Endothelial cell of umbilical vein (primary cell): ENCODE results near the gene KIF25. TPM values are rescaled to one million over a fixed set of nuclear protein-coding genes. Genes with fewer than 3 reads are reported as not detected.

Experiments used
- BruUV-seq: library from RNA; stranded (reverse); fragments of 400-500 nt; replicated peaks from 2 replicates; lab custom pipeline; 2021; lab: Mats Ljungman, UMichigan
- CTCF ChIA-PET: fragments of 300-600, 350-600 bp; sonication (Branson Sonifier 250); formaldehyde crosslinking; loops from one replicate; lab custom pipeline; 2021; ENCODE audit warnings: antibody characterized with exemption, inconsistent platforms; lab: Charles Lee
- POLR2A ChIA-PET: fragments of 300-600, 350-600 bp; sonication (Branson Sonifier 250); formaldehyde crosslinking; loops from one replicate; lab custom pipeline; 2021; ENCODE audit warnings: antibody characterized with exemption, inconsistent platforms; lab: Charles Lee
- DNase-seq: peaks from one replicate; pipeline ENCODE4 v3.0.0-alpha.2; 2011; ENCODE audit warnings: low read depth, low spot score
- FAIRE-seq: peaks from 2 replicates; lab custom pipeline; 2011; peaks lifted over from hg19 to GRCh38; lab: Jason Lieb, UNC
- H2AFZ ChIP-seq: 2 replicates; pipeline ENCODE4 v1.6.0; 2012; ENCODE audit warnings: low read depth, low read length, control low read depth, inconsistent platforms
- H3K27ac ChIP-seq: 2 replicates; pipeline ENCODE4 v1.5.1; 2011; ENCODE audit warnings: low read depth, mild to moderate bottlenecking, control low read depth, low read length, moderate library complexity; ENCODE audit not compliant: insufficient read depth
- H3K27me3 ChIP-seq, 2 experiments: 2 replicates each; pipeline versions ENCODE4 v1.6.0 to v1.6.1; 2011; ENCODE audit warnings: low read length in 2 of 2, mixed read lengths in 1 of 2; ENCODE audit not compliant: control insufficient read depth in 2 of 2, insufficient read depth in 2 of 2
- H3K36me3 ChIP-seq, 2 experiments: 2 replicates in 1 of 2; 3 replicates in 1 of 2; pipeline ENCODE4 v1.5.1; 2011; ENCODE audit warnings: low read length in 2 of 2, mild to moderate bottlenecking in 1 of 2, moderate library complexity in 1 of 2; ENCODE audit not compliant: control insufficient read depth in 2 of 2, insufficient read depth in 2 of 2; ENCODE audit errors: extremely low read depth in 1 of 2
- H3K4me1 ChIP-seq: 3 replicates; pipeline ENCODE4 v1.5.1; 2011; ENCODE audit warnings: mild to moderate bottlenecking, low read length; ENCODE audit not compliant: control insufficient read depth, insufficient read depth; ENCODE audit errors: extremely low read depth
- H3K4me2 ChIP-seq: 2 replicates; pipeline ENCODE4 v1.6.1; 2011; ENCODE audit warnings: low read length, control low read depth, mixed read lengths; ENCODE audit not compliant: insufficient read depth
- H3K4me3 ChIP-seq, 3 experiments: fragments of 200-600 bp in 1 of 3; sonication (generic), shearing (Covaris generic) in 1 of 3; replicated peaks in 1 of 3; 2 replicates each; pipeline ENCODE4 v1.5.1; 2011 to 2016; ENCODE audit warnings: control low read depth in 3 of 3, low read length in 3 of 3, mild to moderate bottlenecking in 2 of 3, inconsistent platforms in 1 of 3, low read depth in 1 of 3, moderate library complexity in 1 of 3; ENCODE audit not compliant: insufficient read depth in 1 of 3
- H3K79me2 ChIP-seq: 2 replicates; pipeline ENCODE4 v1.6.0; 2012; ENCODE audit warnings: low read length, inconsistent platforms; ENCODE audit not compliant: control insufficient read depth, insufficient read depth
- H3K9ac ChIP-seq: replicated peaks from 2 replicates; pipeline ENCODE3; 2011; ENCODE audit warnings: low read length, control low read depth; ENCODE audit not compliant: insufficient read depth; ENCODE audit errors: extremely low read depth
- H3K9me1 ChIP-seq: replicated peaks from 3 replicates; pipeline ENCODE4 v1.6.0; 2011; ENCODE audit warnings: mild to moderate bottlenecking, low read length; ENCODE audit not compliant: control insufficient read depth, insufficient read depth; ENCODE audit errors: extremely low read depth
- H3K9me3 ChIP-seq: replicated peaks from 2 replicates; pipeline ENCODE4 v1.5.1; 2012; ENCODE audit warnings: low read length, inconsistent platforms; ENCODE audit not compliant: control insufficient read depth, insufficient read depth
- H4K20me1 ChIP-seq: replicated peaks from 2 replicates; pipeline ENCODE3; 2011; ENCODE audit warnings: mild to moderate bottlenecking, low read length; ENCODE audit not compliant: control insufficient read depth, insufficient read depth; ENCODE audit errors: extremely low read depth
- EZH2 ChIP-seq: IDR thresholded peaks from 2 replicates; pipeline ENCODE4 v1.6.1; 2012; ENCODE audit warnings: borderline replicate concordance, low read depth, mild to moderate bottlenecking, moderate library complexity, low read length, inconsistent platforms; ENCODE audit not compliant: severe bottlenecking
- FOS ChIP-seq: IDR thresholded peaks from 2 replicates; pipeline ENCODE4 v1.6.1; 2011; ENCODE audit warnings: mild to moderate bottlenecking, low read length, moderate library complexity, borderline replicate concordance; ENCODE audit not compliant: insufficient read depth
- GATA2 ChIP-seq: IDR thresholded peaks from 2 replicates; pipeline ENCODE4 v1.7.0; 2011; ENCODE audit warnings: low read depth, mild to moderate bottlenecking, moderate library complexity, mixed read lengths, low read length; ENCODE audit not compliant: insufficient read length, insufficient read depth
- JUN ChIP-seq: IDR thresholded peaks from 2 replicates; pipeline ENCODE4 v1.6.1; 2011; ENCODE audit warnings: borderline replicate concordance, low read depth; ENCODE audit not compliant: insufficient read length, insufficient read depth
- MYC ChIP-seq: IDR thresholded peaks from one replicate; pipeline ENCODE4 v1.6.1; 2011; ENCODE audit warnings: mild to moderate bottlenecking, low read depth, low read length
- dilution Hi-C: fragments of 300-500 bp; cut with MboI; formaldehyde crosslinking; loops from one replicate; pipeline ENCODE4 v1.15.0; 2019; ENCODE audit warnings: low sequenced_read_pairs; ENCODE audit not compliant: extremely low pct_ligation_motif_present
- intact Hi-C: fragments of 100-400 bp; cut with micrococcal nuclease; formaldehyde crosslinking; loops from one replicate; pipeline ENCODE4 v1.10.0; 2022
- polyA plus RNA-seq, 4 experiments: library from polyadenylated mRNA; depleted of rRNA in 3 of 4; stranded (reverse) in 3 of 4; unstranded in 1 of 4; fragments of >200 nt; gene quantifications; 2 replicates each; pipeline versions ENCODE4 v1.2.1 to v1.2.3, GENCODE V29; 2011 to 2012; ENCODE audit warnings: missing spikeins in 1 of 4
- total RNA-seq: library from RNA; stranded (reverse); gene quantifications from 2 replicates; pipeline ENCODE4 v1.2.3, GENCODE V29; 2021
- TF ChIP-seq, protein P1 (sequence below), 2 donors: IDR thresholded peaks; 1 replicate in 1 of 2; 2 replicates in 1 of 2; pipeline ENCODE4 v1.5.1; 2011; ENCODE audit warnings: low read length in 2 of 2, mild to moderate bottlenecking in 2 of 2, moderate library complexity in 2 of 2, control low read depth in 1 of 2, inconsistent platforms in 1 of 2, low read depth in 1 of 2; ENCODE audit not compliant: insufficient read depth in 1 of 2; ENCODE audit errors: extremely low read depth in 1 of 2
- TF ChIP-seq, protein P2 (sequence below): IDR thresholded peaks from 2 replicates; pipeline ENCODE4 v1.6.1; 2011; ENCODE audit not compliant: insufficient read depth, insufficient read length

Gene KIF25
- total and polyA plus RNA-seq, 2 donors (not counting 3 experiments of a cell fraction or from before 2014, with no cell fraction given): not detected

GRCh38 chr6:168078175-168078942 is 80.9 kb downstream of the KIF25 start:
- H3K4me2 ChIP-seq: no peak overlapping the region
- CTCF ChIA-PET: no interaction called here
- DNase-seq: no peak

More at GRCh38 chr6:168078175-168078942, 80.9 kb downstream of the KIF25 start:
- Histone ChIP-seq H3K9me3 (no peaks in the 10 kb centered on the region), H3K79me2 (no peaks in the 10 kb centered on the region), H3K4me1 (no peaks in the 10 kb centered on the region), H2AFZ (no peak overlapping the region), H3K9ac (no peak overlapping the region), H3K9me1 (no peaks in the 10 kb centered on the region), H3K27ac (no peak overlapping the region), H3K36me3 (no peaks in the 10 kb centered on the region), H4K20me1 (no peaks in the 10 kb centered on the region), H3K4me3 (no peak overlapping the region), H3K27me3 (no peaks in the 10 kb centered on the region)
- intact Hi-C loops: no loop called here
- FAIRE-seq: no peak
- dilution Hi-C loops: no loop called here
- TF ChIP-seq, protein P1, sequence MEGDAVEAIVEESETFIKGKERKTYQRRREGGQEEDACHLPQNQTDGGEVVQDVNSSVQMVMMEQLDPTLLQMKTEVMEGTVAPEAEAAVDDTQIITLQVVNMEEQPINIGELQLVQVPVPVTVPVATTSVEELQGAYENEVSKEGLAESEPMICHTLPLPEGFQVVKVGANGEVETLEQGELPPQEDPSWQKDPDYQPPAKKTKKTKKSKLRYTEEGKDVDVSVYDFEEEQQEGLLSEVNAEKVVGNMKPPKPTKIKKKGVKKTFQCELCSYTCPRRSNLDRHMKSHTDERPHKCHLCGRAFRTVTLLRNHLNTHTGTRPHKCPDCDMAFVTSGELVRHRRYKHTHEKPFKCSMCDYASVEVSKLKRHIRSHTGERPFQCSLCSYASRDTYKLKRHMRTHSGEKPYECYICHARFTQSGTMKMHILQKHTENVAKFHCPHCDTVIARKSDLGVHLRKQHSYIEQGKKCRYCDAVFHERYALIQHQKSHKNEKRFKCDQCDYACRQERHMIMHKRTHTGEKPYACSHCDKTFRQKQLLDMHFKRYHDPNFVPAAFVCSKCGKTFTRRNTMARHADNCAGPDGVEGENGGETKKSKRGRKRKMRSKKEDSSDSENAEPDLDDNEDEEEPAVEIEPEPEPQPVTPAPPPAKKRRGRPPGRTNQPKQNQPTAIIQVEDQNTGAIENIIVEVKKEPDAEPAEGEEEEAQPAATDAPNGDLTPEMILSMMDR (IDR thresholded peaks at IDR 0.05; ENCODE audit: extremely low read depth in 1 of 2, insufficient read depth in 1 of 2, low read depth in 1 of 2, low read length in 2 of 2): no peak
- TF ChIP-seq FOS: no peak
- TF ChIP-seq, protein P2, sequence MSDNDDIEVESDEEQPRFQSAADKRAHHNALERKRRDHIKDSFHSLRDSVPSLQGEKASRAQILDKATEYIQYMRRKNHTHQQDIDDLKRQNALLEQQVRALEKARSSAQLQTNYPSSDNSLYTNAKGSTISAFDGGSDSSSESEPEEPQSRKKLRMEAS: no peak
- no peak for TF ChIP-seq GATA2
- no peak for TF ChIP-seq JUN
- no peak for TF ChIP-seq EZH2
- TF ChIP-seq MYC: no peak
- no TSS peak for BruUV-seq
- POLR2A ChIA-PET: no interaction called here
